Activated CD4-positive, alpha-beta T cell treated with anti-CD3 and anti-CD28 coated beads for 24 hours (primary cell): ENCODE measurements around the gene DISP3.

ENCODE experiments used
- DNase-seq, 2 donors: peaks; one replicate each; pipeline ENCODE4 v3.0.0-alpha.2; 2020; ENCODE audit warnings: low read depth in 2 of 2

DISP3 gene

DNA sequence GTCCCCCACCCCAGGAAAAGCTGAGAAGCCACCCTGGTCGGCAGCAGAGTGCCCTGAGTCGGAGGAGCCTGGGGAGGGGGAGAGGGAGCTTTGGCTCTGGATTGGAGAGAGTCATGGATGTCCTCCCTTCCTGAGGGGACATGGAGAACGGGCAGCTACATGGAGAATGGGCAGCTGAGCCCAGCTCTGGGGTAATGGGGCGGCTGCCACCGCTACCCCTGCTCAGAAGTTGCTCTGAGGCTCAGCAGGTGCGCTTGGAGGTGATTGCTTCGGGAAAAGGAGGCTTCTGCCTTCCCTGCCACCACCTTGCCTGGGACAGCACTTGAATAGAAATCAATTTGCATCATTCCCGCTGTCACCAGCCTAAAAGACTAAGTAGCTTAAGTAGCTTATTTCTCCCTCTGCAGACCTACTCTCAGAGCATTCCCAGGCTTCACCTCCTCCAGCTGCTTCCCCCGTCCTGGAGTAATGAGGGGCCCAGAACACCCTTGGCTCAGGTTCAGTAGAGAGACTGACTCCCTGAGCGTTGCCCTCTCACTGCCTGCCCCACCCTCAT is 8.3 kb downstream of the DISP3 start:
- DNase-seq, result no peak

DNA sequence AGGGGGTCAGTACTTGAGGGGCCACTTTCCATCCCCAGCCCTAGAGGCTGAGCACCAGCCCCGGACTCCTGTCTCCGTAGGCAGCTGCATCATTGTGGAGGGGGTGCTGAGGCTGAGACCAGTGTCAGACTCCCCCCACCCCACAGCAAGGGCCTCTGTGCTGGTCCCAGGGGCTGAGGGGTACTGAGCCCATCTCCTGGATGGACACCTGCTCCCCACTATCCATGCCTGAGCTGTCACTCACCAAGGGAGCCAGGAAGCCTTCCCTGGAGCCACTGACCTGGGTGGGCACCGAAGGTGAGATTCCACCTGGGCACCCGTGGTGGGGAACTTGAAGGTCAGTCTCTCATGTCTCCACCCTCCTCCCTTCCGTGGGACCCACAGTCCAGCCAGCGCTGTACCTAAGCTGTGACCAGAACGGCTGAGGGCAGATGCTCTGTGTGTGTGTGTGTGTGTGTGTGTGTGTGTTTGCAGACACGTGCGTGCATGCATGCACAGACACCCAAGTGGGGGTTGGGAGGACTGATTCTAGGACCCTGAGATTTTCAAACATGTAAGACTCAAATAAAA is 9.3 kb downstream of the DISP3 start:
- no peak for DNase-seq

DNA sequence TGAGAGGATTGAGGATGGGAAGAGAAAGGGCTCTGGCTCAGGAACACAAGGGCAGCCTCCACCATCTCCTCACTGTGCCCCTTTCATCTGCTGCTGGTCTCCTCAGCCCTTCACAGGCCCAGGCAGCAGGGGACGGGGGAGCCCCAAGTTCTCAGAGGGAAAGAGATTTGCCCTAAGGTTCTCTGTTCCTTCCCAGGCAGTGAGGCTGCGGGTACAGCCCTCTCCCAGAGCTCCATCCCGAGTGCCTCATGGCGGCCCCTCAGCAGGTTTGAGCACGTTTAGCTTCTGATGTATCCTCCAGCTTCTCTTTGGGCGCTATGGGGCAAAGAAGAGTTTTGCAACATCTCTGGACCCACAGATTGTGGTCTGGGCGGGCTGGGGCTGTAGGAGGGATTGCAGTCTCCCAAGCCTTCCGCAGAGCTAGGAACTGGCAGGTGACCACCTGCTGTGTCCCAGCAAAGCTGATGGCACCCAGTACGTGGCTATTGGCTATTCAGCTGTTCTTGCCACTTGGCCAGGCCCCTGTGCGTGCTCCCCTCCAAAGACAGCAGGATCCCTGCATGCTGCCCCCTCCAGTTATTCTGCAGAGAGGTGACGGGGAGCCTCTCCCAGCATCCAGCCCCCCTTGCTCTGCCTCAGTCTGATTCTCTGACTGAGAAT is 10.1 kb downstream of the DISP3 start:
- DNase-seq, result no peak

DNA sequence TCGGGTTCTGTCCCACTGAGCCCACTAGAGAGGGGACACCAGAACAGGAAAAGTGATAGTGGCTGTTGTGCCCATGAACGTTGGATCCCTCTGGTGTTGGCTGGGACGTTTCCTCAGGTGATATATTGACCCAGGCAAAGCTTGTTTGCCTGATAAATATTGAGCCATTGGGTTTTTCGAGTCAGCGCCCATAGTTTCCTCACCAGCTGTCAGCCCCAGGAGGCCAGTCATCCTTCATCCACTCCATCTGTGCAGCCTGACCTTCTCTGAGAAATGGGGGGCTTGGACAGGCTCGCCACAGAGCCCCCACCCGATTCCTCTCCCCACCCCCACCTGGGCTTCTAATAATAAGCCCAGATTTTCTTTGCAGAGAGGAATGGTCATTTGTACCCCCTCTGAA is 13.3 kb downstream of the DISP3 start:
- no peak for DNase-seq

DNA sequence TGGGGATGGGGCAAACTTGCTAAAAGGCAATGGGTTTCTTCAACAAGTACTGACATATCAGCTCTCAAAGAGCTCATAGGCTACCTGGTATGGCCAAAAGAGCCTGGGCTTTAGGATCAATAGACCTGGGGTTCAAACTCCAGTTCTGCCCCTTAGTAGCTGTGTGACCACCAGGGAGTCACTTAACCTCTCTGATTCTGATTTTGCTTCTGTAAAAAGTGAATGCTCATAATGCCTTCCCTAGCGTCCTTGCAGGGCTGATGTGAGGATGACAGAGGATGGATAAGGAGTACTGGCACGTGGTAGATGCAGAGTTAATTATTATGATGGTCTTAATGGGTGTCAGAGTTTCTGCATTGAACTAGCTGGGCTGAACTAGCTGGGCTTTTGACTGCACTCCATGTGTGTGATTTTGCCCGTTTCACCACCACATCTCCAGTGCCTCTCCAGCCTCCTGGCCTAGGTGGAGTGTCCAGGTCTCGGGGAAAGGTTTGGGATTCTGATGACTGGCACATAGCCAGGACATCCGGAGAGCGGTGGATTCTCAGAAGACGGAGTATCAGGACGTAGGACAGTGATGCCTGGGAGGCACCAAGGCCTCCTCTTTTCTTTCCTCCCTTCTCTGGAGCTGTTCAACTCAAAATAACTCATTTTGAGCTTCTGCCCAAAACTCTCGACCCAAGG is 15.2 kb downstream of the DISP3 start:
- DNase-seq, result no peak

DNA sequence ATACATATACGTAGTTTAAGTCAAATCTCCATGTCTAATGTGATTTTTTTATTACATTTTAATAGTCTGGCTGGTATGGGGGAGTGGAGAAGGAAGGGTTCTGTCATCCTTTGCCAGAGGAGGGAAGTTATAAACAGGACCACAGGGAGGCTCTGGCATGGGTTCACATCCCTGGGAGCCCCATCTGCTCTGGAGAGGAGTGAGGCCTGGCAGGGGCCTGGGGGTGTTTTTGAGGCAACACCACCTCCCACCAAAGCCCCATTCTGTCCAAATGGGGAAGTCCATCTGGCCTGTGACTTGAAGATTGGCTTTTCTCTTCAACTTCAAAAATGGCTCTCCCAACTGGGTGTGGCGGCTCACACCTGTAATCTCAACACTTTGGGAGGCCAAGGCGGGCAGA is 15.8 kb downstream of the DISP3 start:
- no peak for DNase-seq

DNA sequence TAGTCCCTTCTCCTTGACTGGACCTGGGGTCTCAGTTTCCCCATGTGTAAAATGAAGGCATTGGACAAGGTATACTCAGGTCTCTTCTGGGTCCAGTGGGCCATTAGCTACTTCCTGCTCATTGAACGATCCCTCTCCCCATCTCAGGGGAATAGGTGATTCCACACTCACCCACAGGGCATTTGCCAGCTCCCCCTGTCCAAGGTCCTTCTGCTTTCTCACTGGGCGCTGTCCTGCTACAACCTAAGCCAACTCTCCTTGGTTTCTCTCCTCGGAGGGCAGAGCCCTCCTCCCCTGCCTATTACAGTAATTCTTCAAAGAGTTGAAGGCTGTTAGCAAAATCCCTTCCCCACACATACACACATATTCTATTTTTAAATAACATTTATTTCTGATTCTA is 16.6 kb downstream of the DISP3 start:
- DNase-seq, result no peak

DNA sequence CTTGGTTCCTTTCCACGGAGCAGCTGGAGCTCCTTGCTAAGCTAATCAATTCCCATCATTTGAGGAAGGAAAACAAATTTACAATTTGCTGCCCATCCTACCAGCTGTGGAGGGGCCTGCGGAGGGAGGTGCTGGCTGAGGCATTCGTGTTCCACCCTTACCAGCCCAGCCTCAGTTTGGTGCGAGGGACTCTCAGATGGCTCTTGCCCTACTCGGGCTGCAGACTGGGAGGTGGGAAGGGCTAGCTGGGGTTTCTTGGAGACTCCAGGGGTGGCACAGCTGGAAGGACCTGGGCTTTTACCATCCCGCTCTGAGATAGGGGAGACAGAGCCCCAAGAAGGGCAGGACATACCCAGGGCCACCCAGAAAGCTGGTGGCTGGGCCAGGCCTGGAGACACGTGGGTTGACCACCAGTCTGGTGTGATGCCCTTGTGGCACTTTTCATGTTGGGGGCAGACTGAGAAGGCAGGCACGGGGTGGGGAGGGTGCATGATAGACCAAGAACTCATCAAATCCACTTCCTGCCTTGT is 17.7 kb downstream of the DISP3 start:
- no peak for DNase-seq

DNA sequence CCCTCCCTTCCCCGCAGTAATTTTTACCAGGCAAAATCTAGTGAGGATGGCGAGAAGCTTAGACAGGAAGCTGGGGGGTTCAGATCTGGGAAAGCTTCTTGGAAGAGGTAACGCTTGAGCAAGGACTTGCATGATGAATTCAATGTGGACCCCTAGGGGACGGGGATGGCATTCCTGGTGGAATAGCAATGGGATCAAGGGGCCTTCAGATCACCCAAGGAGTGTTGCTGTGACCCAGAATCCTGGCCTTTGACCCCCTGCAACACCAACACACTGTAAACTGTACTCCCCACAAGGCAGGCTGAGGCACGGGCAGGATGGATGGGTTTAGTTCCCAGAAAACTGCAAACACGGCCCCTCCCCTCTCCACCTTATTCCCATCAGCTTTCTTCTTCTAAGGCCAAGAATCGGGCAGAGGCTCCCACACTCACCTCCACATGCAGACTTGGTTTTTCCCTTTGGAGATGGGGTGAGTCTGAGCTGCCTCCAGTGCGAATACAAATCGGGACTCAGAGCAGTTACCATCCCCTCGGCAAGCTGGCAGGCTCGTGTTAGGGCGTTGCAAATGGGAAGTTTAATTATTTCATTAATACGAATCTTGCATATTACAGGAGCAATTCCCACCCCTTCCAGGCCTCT is 20.1 kb downstream of the DISP3 start:
- no peak for DNase-seq

DNA sequence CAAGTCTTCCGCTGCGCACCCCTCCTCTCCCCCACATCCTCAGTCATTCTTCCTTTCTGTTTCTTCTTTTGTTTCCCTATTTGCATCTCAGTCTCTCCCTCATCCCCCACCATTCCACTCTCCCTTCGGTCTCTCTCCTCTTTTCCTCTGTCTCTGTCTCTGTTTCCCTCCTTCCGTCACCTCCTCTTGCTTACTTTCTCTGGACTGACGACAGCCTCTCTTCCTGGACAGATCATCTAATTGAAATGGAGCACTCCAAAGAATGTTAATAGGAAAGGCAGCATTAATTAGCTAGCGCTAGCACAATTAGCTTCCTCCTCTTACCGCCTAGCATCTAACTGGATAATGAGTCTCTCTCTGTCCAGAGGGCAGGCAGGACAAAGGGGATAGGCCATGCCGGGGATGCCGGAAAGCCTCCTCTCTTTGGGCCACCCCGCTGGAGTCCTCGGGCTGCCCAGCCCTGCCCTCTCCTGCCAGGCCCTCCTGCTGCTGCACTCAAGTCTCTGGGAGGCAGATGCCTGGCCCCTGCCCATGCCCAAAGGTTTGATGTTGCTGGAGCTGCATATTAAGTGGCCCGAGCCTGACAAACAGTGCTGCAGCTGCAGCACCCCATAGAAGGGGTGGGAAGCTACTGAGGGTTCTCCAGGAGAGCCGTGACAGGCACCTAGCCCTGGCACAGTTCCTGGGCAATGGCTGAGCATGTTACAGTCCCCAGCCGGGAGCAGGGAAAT is 20.8 kb downstream of the DISP3 start:
- no peak for DNase-seq

DNA sequence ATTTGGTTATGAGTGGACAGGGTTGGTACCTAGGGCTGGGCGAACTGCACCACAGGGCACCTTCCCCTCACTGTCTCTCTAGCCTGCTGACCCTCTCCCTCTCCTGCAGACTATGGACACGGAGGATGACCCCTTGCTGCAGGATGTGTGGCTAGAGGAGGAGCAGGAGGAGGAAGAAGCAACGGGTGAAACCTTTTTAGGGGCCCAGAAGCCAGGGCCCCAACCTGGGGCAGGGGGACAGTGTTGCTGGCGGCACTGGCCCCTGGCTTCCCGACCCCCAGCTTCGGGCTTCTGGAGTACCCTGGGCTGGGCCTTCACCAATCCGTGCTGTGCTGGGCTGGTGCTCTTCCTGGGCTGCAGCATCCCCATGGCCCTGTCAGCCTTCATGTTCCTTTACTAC is 21.9 kb downstream of the DISP3 start:
- DNase-seq, result no peak

DNA sequence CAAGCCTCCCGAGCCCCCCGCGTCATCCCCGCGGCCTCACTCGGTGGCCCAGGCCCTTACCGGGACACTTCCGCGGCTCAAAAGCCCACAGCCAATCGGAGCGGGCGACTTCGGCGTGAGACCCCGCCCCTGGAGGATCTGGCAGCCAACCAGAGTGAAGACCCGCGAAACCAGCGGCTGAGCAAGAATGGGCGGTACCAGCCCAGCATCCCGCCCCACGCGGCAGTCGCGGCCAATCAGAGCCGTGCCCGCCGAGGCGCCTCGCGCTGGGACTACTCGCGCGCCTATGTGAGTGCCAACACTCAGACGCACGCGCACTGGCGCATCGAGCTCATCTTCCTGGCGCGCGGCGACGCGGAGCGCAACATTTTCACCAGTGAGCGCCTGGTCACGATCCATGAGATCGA is 22.5 kb downstream of the DISP3 start:
- no peak for DNase-seq

DNA sequence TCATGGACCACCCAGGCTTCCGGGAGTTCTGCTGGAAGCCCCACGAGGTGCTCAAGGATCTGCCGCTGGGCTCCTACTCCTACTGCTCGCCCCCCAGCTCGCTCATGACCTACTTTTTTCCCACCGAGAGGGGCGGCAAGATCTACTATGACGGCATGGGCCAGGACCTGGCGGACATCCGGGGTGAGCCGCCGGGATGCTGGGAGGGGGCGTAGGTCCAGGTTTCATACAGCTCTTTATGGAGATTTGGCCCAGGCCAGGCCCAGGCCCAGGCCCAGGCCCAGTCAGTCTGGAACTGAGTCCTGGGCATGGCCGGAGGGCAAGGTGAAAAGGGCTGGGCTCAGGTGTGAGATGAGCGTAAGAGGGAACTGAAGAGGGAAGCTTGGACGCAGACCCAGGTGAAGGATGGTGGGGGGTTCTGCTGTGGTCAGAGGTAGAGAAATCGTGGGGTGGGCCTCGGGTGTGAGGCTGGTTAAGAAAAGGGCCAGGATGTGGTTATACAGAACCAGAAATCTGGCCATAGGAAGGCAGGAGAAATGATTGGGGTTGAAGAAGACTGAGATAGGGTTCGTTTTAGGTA is 23.0 kb downstream of the DISP3 start:
- no peak for DNase-seq

DNA sequence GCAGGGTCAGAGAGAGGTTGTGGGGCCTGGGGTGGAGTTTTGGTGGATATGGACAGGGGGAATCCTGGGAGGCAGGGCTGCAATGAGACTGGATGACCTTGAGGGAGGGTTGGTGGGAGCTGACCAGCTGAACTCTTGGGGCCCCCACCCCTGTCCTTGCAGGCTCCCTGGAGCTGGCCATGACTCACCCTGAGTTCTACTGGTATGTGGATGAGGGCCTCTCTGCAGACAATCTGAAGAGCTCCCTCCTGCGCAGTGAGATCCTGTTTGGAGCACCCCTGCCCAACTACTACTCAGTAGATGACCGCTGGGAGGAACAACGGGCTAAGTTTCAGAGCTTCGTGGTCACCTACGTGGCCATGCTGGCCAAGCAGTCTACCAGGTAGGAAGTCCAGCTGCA is 23.6 kb downstream of the DISP3 start:
- no peak for DNase-seq

DNA sequence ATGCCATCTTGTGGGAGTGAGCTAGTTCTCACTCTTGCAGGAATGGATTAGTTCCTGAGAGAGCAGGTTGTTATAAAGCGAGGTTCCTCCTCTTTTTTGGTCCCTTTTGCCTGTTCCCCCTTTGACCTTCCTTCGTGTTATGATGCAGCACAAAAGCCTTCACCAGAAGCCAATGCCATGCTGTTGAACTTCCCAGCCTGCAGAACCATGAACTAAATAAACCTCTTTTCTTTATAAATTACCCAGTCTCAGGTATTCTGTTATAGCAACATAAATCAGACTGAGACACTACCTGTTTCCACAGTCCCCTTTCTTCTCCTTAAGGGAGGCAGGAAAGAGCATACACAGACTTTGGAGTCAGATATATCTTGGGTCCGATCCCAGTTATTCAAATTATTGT is 25.6 kb downstream of the DISP3 start:
- DNase-seq, result no peak

DNA sequence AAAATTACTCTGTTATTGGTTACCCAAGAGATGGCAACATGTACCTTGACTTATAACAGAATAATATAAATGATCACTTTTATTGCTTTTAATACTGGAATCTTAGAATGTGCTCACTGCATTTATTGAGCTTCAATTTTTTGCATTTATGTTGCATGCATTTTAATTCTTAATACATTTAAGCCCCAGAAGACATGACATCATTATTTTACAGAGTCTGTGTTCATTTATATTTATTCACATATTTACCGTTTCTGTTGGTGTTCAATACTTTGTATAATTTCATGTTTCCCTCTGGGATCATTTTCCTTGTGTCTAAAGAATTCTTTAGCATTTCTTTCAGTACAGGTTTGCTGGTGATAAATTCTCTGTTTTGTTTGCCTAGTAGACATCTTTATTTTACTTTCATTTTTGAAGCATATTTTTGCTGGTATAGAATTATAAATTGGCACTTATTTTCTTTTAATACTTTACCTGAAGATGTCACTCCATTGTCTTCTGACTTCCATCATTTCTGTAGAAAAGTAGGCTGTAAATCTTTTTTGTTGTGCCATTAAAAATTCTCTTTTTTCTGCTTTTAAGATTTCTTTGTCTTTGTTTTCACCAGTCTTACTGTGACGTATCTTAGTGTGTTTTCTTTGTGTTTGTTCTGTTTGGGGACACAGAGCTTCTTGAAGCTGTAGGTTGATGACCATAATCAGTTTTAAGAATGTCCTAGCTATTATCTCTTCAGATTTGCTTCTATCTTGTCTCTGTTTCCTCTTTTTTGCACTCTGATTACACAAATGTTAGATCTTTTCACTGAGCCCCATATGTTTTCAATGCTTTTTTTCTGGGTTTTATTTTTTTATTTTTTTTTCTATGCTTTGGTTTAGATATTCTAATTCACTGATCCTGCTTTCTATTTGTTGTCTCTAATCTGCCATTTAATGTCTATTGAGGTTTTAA is 26.9 kb downstream of the DISP3 start:
- no peak for DNase-seq

DNA sequence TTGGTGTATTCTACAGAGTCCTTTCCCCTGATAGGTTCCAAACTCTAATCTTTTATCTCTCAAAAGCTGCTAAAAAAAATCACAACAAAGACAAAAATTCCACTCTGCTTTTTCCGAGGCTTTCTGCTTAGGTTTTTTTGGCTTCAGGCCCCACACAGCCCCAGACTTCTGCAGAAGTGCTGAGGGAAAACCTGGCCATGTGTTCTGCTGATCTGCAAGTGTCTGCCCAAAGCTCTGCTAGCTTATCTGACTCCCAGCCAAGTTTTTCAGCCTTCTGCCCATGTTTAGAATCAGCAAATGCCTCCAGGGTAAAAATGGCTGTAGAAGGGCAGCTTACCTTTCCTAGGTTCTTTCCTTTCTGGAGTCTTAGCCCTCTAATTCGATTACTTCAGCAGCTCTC is 28.4 kb downstream of the DISP3 start:
- no peak for DNase-seq

DNA sequence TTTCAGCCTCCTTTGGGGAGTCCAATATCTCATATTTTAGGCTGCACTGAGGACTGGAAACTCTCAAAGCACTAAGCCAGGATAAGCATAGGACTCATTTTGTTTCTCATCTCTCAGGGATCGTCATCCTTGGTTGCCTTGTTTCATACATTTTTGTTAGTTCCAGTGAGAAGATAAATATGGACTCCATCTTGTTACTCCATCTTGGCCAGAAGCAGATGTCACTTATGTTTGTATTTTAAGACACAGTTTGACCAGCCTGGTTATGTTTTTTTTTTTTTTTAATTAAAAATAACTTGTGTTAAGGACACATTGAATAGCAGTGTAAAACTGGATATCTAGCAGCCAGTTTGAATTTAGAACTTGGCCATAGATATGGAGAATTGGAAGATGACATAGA is 34.7 kb downstream of the DISP3 start:
- no peak for DNase-seq

DNA sequence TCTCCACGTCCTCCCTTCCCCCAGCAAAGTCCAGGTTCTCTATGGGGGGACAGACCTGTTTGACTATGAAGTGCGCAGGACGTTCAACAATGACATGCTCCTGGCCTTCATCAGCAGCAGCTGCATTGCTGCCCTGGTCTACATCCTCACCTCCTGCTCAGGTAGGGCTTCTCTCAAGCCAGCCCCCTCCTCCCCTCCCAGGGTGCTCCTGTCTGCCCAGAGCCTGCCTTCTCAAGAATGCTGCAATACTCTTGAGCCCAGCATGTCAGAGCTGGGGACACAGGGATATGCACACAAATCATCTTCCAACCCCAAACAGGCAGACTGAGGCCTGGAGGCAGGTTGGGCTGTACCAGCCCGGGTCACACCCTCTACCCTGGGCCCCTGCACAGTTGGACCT is 35.4 kb downstream of the DISP3 start:
- no peak for DNase-seq
